ENCODE data around the gene ASAP3. TPM values are rescaled to one million over a fixed set of nuclear protein-coding genes. Genes with fewer than 3 reads are reported as not detected.

ASAP3 gene
- polyA plus RNA-seq, 2 of the 4 experiments (the other 2 are of a cell fraction): 4.0 to 5.2 TPM

GRCh38 chr1:23449306-23449705 lies 34.7 kb downstream of the ASAP3 start:
- Histone ChIP-seq H3K4me3 (no peak overlapping the region), H3K27ac (no peak overlapping the region), H3K4me2 (no peak overlapping the region), H3K9me3 (no peaks in the 10 kb centered on the region), H3K4me1 (no peaks in the 10 kb centered on the region)
- ATAC-seq (no peak), FAIRE-seq (no peak), DNase-seq (ENCODE audit: low read depth in 1 of 2, low spot score in 1 of 2) (no peak)
- TF ChIP-seq FOXS1 (CRISPR knock-in tag; IDR thresholded peaks at IDR 0.05) (no peak), TP53 (CRISPR knock-in tag; IDR thresholded peaks at IDR 0.05) (no peak), BCL3 (IDR thresholded peaks at IDR 0.05) (no peak)
- CTCF ChIA-PET: interaction anchor here (1.3 to 1.4 kb wide), 2 partner anchors 9 to 46 kb away, joined by 5 to 6 read pairs; no protein-coding TSS in a partner anchor
- 94% methylated on average over 4 of the region's 6 CpGs for WGBS (ENCODE audit: missing lambda C conversion rate)
- POLR2A ChIA-PET: no interaction called here

GRCh38 chr1:23448846-23449245 lies 35.1 kb downstream of the ASAP3 start:
- no peak overlapping the region for H3K4me2 ChIP-seq
- POLR2A ChIA-PET: interaction anchor here (0.6 kb wide), 1 partner anchor 105 kb away, joined by 3 read pairs; the partner anchor contains the start of gene HNRNPR
- CTCF ChIA-PET: interaction anchor here (1.3 to 1.6 kb wide), 3 partner anchors 10 to 48 kb away, joined by 5 to 6 read pairs (median 5); no protein-coding TSS in a partner anchor
- no peak overlapping the region for H3K27ac ChIP-seq
- H3K9me3 ChIP-seq: no peaks in the 10 kb centered on the region
- no peaks in the 10 kb centered on the region for H3K4me1 ChIP-seq
- no peak overlapping the region for H3K4me3 ChIP-seq
- FAIRE-seq (no peak), ATAC-seq (no peak), DNase-seq (ENCODE audit: low read depth in 1 of 2, low spot score in 1 of 2) (no peak)
- WGBS (ENCODE audit: missing lambda C conversion rate): 58% methylated on average over 1 of the region's 1 CpG
- no peak for TF ChIP-seq NR3C1 (IDR thresholded peaks at IDR 0.05)

GRCh38 chr1:23446661-23447310 lies 37.2 kb downstream of the ASAP3 start:
- ATAC-seq (no peak), FAIRE-seq (no peak), DNase-seq (ENCODE audit: low read depth in 1 of 2, low spot score in 1 of 2) (no peak)
- WGBS (ENCODE audit: missing lambda C conversion rate): 85% methylated on average over 8 of the region's 8 CpGs
- Histone ChIP-seq H3K4me1 (no peaks in the 10 kb centered on the region), H3K9me3 (no peaks in the 10 kb centered on the region), H3K4me3 (no peak overlapping the region), H3K4me2 (no peak overlapping the region), H3K27ac (no peak overlapping the region)
- CTCF ChIA-PET: interaction anchor here (0.6 to 1.3 kb wide), 2 partner anchors 9 to 12 kb away, joined by 3 to 4 read pairs; no protein-coding TSS in a partner anchor
- POLR2A ChIA-PET: no interaction called here
- no peak for TF ChIP-seq CTCF (IDR thresholded peaks at IDR 0.05)
- no peak for TF ChIP-seq BHLHE40 (IDR thresholded peaks at IDR 0.05; ENCODE audit: low read depth, low read length)
- no peak for TF ChIP-seq HEYL (CRISPR knock-in tag; IDR thresholded peaks at IDR 0.05)
- TF ChIP-seq HDAC2 (IDR thresholded peaks at IDR 0.05): no peak
- TF ChIP-seq NR3C1 (IDR thresholded peaks at IDR 0.05): no peak
- TF ChIP-seq HOXB5 (CRISPR knock-in tag; IDR thresholded peaks at IDR 0.05): no peak
- no peak for TF ChIP-seq ELK1 (IDR thresholded peaks at IDR 0.05; ENCODE audit: low read depth, low read length)

GRCh38 chr1:23444596-23445390 lies 39.2 kb downstream of the ASAP3 start:
- POLR2A ChIA-PET: no interaction called here
- Histone ChIP-seq H3K4me2 (no peak overlapping the region), H3K27ac (no peak overlapping the region), H3K4me1 (no peaks in the 10 kb centered on the region), H3K4me3 (no peak overlapping the region), H3K9me3 (no peaks in the 10 kb centered on the region)
- no peak for TF ChIP-seq NPAS2 (CRISPR knock-in tag; IDR thresholded peaks at IDR 0.05; ENCODE audit: borderline replicate concordance)
- TF ChIP-seq EHMT2 (IDR thresholded peaks at IDR 0.05; ENCODE audit: low read depth): no peak
- no peak for TF ChIP-seq MAX (IDR thresholded peaks at IDR 0.05)
- TF ChIP-seq ZFP36 (IDR thresholded peaks at IDR 0.05; ENCODE audit: borderline replicate concordance, partially characterized antibody): no peak
- no peak for TF ChIP-seq PBX3 (IDR thresholded peaks at IDR 0.05)
- no peak for TF ChIP-seq ZSCAN20 (CRISPR knock-in tag; IDR thresholded peaks at IDR 0.05)
- CTCF ChIA-PET: interaction anchor here (0.5 kb wide), 1 partner anchor 221 kb away, joined by 4 read pairs; no protein-coding TSS in a partner anchor
- 86% methylated on average over 4 of the region's 4 CpGs for WGBS (ENCODE audit: missing lambda C conversion rate)
- DNase-seq (ENCODE audit: low read depth in 1 of 2, low spot score in 1 of 2) (no peak), ATAC-seq (no peak), FAIRE-seq (no peak)

Measured in A549 (cell line).